LHCN-M2 (cell line): Measurements from ENCODE around the gene SLC22A1. TPM values are rescaled to one million over a fixed set of nuclear protein-coding genes. Genes with fewer than 3 reads are reported as not detected.
A peak's percentile ranks its signal among the peaks of the same experiment; 100 is the strongest.
"Not testable (repeated sequence)": the region's sequence is repeated elsewhere in the genome, so short reads cannot be mapped to it uniquely, and the experiment has no call there.

Experiments
- DNase-seq: peaks from one replicate; pipeline ENCODE4 v3.0.0-alpha.2; 2012; ENCODE audit warnings: low read depth
- polyA plus RNA-seq: library from polyadenylated mRNA; unstranded; fragments of >200 nt; gene quantifications from one replicate; pipeline ENCODE4 v1.2.1, GENCODE V29; 2012; ENCODE audit warnings: missing spikeins
- total RNA-seq: library from RNA; depleted of rRNA; stranded (reverse); fragments of >200 nt; gene quantifications from 2 replicates; pipeline ENCODE4 v1.2.3, GENCODE V29; 2014; rRNA removed

Gene SLC22A1
- 0.17 and 0.19 TPM in 2 replicates for total RNA-seq
- polyA plus RNA-seq, result 0.30 TPM

DNA sequence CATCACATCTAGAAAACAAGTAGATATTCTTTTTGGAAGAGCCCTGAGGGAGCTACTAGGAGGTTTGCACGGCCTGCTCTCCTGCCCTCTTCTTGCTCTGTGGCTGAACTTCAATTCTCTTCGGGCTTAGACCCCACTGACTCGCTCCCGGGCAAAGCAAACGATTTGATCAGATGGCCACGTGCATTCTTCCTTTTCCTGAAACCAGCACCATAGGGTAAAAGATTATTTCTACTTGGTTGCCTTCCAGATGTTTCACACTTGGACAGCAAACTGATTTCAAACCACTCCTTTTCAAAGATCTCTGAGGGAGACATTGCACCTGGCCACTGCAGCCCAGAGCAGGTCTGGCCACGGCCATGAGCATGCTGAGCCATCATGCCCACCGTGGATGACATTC is at the start of gene SLC22A1:
TSS of gene SLC22A1 (plus strand) at position 258 of the 400 bp plus-strand sequence. CDS start at position 379, 121 bp downstream.
- no peak for DNase-seq

DNA sequence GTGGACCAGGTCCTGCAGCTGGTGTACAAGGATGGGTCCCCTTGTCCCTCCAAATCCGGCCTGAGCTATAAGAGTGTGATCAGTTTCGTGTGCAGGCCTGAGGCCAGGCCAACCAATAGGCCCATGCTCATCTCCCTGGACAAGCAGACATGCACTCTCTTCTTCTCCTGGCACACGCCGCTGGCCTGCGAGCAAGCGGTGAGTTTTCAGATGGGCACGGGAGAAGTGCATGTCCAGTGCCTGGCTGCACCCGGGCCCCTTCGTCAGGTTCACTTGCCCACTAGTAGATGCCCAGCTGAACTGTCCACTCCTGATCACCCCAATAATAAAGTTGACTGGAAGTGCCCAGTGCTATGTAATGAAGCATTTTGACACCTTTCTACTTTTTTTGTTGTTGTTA is 48.3 kb upstream of the SLC22A1 start:
- no peak for DNase-seq

DNA sequence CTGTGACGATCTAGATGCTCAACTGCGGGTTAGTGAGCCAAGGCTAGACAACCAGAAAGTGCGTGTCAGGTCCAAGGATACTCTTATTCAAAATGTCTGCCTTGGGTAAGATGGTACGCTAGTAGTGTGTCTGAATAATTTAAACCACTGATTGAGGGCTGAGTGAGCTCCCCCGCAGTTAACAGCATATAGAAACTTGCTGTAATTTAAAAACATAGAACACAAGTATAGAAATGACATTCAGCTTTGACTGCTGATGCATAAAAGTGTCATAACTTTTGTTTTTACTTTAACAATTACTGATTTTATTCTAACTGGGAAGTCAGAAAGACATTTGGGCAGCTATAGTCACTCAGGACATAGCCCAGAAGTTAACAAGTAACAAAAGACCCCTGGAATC is 45.6 kb upstream of the SLC22A1 start:
- DNase-seq, result no peak

DNA sequence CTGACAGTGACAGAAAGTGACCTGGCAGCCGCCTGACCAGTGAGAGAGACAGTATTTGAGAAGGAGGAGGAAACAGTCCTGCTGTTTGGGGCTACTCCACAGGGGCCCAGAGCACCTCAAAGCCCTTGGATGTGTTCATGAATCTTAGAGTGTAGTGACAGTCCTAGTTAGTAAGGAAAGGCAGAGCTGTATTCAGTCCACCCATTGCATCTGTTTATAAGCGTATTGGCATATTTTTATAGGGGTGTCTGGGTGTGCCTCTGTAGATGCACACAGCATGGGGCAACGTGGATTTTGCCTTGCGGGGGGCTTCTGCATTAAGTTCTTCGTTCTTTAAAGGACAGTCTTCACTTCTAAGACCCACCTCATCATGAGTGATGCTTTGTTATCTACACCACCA is 44.6 kb upstream of the SLC22A1 start:
- DNase-seq, result no peak

DNA sequence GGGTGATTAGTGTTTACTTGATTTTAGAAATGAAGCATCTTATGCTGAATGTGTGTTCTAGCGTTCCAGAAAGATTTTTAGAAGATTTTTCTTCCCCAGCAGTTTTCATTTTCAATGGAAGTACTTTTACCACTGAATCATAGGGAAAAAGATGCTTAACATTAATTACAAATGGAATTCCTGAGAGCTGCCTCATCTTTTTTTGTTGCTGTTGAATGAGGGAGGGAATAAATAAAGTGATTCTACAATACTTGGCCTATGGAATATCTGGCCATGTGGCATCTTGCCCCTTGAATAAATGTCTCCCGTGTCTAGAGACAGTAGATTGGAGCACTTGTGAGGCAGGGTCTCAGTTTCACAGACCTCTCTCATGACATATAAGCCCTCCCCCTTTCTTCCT is 44.1 kb upstream of the SLC22A1 start:
- DNase-seq, result no peak

DNA sequence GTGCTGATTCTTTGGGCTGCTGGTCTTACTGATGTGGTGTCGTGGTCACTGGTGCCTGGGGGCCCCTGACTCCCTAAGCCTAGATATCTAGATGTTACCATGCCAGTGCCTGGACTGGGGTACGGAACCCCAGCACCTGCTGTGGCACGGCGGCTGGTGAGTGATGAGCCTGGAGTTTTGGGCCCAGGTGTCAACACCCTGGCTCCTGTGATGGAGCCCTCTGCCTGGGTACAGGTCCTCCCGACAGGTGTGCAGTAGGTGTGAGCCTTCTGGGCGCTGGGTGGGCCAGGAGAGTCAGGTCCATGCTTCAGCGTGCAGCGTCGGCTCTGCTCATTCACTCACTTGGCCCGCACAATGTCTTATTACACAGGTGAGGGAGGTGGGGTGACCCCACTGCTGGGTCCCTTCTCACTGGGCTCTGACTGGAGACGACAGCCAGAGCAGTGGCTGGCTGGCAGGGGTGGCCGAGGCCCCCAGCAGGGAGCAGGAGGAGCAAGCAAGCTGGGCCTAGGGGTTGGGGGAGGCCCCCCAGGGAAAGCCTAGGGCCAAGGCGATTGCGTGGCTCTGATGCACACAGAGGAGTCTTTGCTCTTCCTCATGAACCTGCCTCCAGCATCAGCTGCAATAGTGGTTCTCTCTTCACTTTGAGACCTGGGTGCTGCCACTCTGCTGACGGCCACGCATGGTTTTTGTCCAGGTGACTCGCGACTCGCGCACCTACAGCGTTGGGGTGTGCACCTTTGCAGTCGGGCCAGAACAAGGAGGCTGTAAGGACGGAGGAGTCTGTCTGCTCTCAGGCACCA is 42.5 kb upstream of the SLC22A1 start:
- DNase-seq, result no peak

DNA sequence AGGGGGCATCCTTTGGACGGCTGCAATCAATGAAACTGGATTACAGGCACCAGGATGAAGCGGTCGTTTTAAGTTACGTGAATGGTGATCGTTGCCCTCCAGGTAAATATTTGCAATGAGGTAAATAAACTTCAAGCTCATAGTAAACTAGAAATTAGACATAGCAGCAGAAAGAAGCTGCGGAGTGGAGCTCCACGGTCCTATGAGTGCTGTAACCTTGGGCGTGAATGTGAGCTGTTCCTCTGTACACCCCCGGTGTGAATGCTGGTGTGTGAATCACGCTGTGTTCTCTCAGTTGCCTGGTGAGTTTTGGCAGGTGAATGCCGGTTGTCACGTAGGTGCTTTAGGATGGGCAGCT is 42.0 kb upstream of the SLC22A1 start:
- DNase-seq, result no peak

DNA sequence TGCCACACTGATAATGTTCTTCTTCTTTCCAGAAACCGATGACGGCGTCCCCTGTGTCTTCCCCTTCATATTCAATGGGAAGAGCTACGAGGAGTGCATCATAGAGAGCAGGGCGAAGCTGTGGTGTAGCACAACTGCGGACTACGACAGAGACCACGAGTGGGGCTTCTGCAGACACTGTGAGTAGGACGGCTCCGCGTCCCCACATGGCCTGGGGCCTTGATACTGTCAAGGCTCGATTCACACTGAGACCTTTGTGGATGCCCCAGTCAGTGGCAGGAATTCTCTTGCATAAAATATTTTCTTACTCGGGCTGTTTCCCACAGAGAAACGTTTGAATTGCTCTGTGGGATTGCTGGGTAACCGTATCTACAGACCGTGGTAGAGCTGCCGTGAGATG is 41.5 kb upstream of the SLC22A1 start:
- no peak for DNase-seq

DNA sequence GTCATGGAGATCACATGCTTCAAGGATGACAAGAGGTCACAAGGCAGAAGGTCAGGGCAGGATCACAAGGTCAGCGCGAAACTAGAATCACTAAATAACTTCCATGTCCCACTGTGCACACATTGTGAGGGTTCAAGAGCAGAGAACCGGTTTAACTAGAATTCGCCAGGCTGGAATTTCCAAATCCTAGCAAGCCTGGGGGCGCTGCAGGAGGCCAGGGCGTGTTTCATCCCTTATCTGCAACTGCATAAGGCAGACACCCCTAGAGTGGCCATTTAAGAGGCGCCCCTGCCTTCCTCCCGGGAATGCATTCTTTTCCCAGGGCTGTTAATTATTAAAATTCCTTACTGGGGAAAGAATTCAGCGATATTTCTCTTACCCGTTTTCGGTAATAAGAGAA is 40.2 kb upstream of the SLC22A1 start:
- DNase-seq, result no peak

DNA sequence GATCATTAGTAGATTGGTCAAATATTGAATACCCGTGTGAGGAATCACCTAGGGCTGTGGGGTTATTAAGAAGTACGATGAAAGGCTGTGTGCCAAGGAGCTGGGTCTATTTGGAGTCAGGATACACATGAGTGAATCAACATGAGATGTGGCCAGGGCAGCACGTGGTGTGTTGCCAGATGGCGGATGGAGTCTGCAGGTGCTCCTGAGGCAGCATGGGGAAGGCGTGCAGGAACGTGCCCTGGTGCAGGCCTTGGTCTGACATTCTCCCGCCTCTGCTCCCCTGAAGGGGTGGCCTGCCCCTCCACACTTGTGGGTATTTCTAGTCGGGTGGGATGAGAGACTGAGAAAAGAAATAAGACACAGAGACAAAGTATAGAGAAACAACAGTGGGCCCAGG is 39.0 kb upstream of the SLC22A1 start:
- DNase-seq, result no peak

DNA sequence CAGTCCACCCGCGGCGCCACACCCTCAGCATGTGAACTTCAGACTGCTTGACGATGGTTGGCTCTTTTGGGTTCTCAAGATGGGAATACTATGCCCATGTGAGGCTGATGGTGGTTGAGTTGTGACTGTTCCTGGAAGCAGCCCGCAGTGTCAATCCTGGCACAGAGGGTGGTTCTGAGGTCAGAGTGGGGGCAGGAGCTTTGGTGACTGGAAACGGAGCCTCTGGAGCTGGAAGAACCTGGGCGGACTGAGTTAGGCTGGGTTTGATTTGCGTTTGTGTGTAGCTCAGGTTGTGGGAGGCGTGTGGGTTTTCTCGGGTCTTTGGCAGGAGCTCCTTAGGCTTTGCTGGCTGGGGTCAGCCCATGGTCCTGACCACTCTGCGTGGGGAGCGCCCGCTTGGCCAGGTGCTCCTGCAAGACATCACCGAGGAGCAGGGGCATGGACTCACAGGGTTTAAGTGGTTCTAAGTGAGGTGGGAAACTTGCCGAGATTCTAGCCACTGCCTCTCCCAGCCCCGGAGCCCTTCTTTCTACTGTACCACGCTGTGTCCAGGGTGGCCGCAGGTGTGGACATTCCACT is 37.3 kb upstream of the SLC22A1 start:
- DNase-seq, result no peak

DNA sequence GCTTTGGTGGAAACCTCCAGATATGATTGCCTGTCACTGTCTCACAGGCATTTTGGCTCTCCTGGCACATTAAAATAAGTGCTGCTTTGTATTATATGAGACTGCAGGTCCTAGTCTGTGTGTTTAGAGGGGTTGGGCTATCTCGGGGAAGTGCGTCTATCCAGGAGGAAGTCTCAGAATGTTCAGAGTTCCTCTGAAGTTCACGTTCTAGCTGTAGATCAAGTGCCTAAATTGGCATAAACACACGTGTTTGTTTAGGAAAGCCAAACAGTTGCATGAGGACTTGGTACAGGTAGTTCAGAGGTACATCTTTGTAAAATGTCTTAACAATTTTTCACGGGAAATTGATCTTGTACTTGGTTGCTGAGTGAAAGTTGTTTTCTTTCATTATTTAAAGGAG is 36.4 kb upstream of the SLC22A1 start:
- no peak for DNase-seq

DNA sequence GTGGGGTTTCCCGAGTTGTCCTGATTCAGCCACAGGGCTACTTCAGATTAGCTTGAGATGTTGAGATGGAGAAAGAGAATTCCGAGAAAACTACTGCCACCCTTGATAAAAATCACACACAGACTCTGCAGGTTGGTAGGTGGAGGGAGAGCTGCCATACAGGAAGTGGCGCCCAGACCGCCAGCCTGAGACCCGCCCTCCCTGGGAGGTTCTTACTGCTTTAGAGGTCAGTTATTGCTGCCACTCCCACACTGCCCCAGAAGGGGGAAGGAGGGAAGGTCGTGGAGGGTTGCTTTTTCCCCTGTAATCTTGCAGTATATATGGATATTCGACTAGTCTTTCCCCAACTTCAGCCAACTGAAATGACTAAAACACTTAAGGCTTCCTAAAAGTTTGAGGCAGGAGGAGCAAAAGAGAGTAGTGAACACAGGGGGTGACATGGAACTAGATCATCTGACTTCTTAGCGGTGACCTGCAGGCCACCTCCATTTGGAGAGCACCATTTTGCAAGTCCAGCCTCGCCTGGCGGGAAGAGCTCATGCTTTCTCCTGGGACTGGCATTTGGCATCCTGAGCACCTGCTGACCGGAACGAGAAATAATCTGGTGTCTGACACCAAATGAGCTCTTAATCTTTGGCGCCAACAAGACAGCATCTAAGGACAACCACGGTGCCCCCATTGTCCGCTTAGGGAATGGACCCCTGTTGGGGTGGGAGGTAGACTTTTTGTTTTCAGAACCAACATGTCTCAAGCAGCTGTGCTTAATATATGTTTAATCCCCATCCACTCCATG is 35.7 kb upstream of the SLC22A1 start:
- no peak for DNase-seq

DNA sequence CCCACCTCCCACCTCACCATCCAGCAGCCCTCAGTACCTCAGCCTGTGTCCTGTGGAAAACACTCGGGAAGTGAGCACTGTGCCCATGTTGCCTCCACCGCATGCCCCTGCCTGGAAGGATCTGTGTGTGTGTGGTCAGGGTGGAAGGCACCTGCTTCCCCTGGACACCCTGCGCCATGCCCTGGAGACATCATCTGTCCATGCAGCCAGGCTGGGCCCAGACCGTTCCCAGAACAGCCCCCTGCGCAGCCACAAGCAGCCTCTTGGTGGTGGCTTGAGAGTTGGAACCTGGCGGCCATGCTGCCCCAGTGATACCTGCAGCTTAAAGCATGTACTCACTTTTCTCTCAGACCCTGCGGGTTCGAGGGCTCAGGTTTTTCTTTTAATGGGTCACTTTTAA is 34.9 kb upstream of the SLC22A1 start:
- no peak for DNase-seq

DNA sequence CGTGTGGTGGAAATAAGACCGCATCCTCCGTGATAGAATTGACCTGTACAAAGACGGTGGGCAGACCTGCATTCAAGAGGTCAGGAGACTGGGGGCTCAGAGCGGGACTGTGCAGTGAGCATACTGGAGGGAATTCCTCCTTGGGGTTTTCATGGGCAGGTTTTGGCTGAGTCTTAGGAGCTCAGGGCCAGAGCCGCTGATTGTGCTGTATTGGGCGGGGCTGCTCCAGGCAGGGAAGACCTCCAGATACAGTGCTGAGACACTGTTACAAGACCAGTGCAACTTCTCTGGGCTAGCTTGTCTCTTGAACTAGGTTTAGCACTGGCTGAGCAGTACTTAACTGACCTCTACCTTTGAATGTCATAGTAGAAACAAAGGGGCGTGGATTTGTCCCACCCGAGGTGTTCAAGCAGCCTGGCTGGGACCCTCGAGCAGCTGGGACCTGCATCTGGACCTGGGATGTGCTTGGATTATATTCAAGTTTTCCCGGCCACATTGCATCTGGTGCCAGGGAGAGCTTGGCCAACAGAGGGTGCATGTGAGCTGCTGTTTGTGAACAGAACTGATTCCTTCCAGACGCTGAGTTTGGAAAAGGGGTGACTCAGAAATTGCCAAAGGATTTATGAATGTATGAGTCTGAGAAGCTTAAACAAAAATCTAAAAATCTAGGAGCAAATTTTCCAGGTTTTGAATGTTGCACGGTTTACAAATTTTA is 33.4 kb upstream of the SLC22A1 start:
- DNase-seq, result peak; percentile 74

DNA sequence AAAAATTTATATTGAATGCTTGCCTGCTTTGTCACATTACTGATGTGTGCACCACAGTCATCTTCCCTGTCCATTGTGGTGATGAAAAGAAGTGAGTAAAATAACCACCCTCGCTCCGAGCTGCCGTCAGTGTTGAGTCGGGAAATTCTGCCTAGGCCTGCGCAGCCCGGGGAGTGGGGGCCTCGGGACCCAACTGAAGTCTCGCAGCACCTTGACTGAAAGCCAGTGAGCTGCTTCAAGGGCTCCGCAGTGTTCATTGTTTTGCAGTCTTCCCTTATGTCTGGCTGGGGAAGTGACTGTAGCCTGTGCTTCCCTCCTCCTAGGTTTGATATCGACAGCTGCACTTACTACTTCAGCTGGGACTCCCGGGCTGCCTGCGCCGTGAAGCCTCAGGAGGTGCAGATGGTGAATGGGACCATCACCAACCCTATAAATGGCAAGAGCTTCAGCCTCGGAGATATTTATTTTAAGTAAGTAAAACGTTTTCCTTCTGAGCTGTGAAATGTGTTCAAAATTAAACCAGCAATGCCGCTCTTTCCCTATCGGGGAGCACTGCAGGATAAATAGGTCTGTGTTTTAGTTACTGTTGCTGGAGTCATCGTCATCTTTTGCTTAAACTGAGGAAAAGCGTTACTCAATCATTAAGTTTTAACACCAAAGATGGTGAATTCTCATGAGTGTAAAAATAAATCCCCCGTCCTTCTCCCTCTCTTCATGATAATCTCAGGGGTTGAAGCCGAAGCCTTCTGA is 32.7 kb upstream of the SLC22A1 start:
- no peak for DNase-seq

DNA sequence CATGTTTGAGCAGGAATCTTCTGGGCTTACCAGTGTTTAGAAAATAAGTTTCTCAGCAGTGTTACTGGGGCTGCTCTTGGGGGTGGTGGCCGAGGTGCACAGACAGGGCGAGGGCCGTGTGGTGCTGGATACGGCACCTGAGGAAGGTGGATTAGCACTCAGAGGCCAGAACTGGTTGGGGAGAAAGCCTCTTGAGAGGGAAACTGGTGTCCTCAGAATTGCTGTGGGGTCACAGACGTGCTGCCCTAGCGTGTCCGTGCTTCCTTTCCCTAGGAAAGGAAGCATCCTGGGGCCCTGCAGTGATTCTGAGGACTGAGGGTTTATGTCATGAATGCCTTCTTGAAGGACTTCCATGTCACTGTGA is 32.1 kb upstream of the SLC22A1 start:
- no peak for DNase-seq

DNA sequence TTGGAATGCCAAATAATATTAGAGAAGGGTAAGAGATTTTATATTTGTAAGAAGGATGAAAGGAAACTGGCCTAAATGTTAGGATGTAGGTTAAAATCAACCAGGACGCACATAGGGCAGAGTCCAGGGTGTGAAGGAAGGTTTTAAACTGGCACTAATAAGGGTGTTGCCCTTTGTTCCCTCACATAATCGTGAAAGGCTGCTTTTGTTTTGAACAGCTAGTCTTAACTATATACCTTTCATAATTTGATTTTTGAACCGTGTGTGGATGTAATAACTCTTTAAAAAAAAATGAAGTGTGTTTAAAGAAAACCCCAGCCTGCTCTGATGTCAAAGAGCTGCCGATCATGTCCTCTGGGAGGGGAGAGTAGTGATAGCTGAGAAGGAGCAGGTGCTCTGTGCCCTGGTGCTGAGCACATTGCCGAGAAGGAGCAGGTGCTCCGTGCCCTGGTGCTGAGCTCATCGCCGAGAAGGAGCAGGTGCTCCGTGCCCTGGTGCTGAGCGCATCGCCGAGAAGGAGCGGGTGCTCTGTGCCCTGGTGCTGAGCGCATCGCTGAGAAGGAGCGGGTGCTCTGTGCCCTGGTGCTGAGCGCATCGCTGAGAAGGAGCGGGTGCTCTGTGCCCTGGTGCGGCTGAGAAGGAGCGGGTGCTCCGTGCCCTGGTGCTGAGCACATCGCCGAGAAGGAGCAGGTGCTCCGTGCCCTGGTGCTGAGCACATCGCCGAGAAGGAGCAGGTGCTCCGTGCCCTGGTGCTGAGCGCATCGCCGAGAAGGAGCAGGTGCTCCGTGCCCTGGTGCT is 31.0 kb upstream of the SLC22A1 start:
- not testable (repeated sequence) for DNase-seq

DNA sequence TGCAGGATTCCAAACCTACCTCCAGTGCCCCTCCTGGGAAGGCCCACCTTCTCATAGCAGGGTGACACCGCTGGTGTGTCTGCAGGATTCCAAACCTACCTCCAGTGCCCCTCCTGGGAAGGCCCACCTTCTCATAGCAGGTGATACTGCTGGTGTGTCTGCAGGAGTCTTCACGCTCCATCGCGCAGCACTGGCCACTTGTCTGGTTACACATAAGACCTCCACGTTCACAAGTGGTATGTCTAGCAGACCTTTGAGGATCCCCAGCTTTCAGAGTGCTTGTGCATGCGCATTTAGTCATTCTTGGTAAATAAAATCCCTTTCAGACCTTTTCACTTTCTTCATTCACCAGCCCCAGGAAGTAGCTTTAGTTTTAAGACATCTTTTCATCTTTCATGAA is 29.4 kb upstream of the SLC22A1 start:
- DNase-seq, result not testable (repeated sequence)

DNA sequence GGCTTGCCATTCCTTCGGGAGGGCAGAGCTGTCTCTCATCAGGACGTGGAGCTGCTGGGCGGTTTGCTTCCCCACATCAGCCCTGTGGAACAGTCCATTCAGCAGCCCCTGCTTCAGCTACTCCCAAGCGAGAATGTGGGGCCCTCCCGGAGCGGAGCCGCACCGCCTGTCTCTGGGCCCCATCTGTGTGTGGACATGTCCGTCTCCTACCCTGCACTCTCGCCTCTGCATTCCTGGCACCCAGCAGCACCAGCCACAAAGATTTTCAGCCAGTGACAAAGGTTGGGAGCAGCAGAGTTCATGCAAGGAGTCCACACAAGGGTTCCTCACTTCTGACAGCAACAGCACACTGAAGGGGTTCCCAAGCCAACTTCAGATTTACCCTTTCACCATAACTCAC is 29.0 kb upstream of the SLC22A1 start:
- no peak for DNase-seq

DNA sequence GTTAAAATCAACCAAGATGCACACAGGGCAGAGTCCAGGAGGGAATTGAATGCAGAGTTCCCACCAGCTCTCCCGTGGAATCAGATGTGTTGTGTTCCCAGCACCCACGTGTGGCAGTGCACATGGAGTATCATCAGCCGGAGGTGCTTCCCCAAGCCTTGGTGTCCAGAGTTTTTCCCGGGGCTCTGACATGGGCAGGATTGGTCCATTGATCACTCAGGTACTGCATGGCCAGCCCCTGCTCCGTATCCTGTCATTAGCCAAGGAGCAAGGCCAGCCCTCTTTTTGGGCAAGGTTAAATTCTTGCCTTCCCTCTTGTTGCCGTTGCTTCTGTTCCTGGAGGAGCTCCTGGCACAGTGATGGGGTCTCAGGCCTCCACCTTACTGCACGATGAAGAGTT is 28.6 kb upstream of the SLC22A1 start:
- no peak for DNase-seq
